Measurements from ENCODE around the gene PRKG1. TPM values are rescaled to one million over a fixed set of nuclear protein-coding genes. Genes with fewer than 3 reads are reported as not detected.

Gene PRKG1
- total and polyA plus RNA-seq, 2 of the 4 experiments (the other 2 are of a cell fraction), result 3.5 to 18.3 TPM

DNA sequence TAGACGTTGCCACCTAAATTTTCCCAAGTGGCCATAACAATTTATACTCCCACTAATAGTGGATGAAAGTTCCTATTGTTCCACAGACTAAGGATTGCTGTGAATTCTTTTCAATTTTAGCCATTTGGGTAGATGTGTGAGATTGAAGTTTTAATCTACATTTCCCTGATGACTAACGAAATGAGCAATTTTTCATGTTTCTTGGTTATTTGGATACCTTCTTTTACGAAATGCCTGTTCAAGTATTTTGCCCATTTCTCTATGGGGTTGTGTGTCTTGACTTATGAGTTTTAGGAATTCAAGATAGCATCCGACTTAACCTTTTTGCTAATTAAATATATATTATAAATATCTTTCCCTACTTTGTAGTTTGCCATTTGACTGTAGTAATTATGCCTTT, 16.4 kb upstream of the PRKG1 start:
- no peak overlapping the region for H3K18ac ChIP-seq (ENCODE audit: low read depth, low read length)
- no peak overlapping the region for H3K14ac ChIP-seq (replicated peaks; ENCODE audit: low read depth, low read length)
- H3K4ac ChIP-seq (ENCODE audit: low read depth, low read length), result no peak overlapping the region
- no peak overlapping the region for H3K4me3 ChIP-seq (ENCODE audit: insufficient read depth, low read depth, low read length)
- no peak overlapping the region for H3K27ac ChIP-seq (ENCODE audit: insufficient read depth, low read length)
- no peaks in the 10 kb centered on the region for H3K9me3 ChIP-seq (ENCODE audit: control insufficient read depth, insufficient read depth, low read length)
- H3K36me3 ChIP-seq (ENCODE audit: control insufficient read depth, insufficient read depth, low read length), result no peaks in the 10 kb centered on the region
- H3K79me1 ChIP-seq (ENCODE audit: low read depth in 1 of 2, low read length in 2 of 2), result peaks cover 2 to 3% of the 10 kb centered on the region in 2 experiments; a peak in 3 of 4 replicates
- TF ChIP-seq FOS (IDR thresholded peaks at IDR 0.05; ENCODE audit: low read depth, low read length) (no peak), NFE2L2 (IDR thresholded peaks at IDR 0.05; ENCODE audit: low read depth, low read length) (no peak), MAZ (IDR thresholded peaks at IDR 0.05; ENCODE audit: borderline replicate concordance, low read depth, low read length) (no peak), POLR2A (IDR thresholded peaks at IDR 0.05; ENCODE audit: low read depth, low read length) (no peak), BHLHE40 (IDR thresholded peaks at IDR 0.05; ENCODE audit: low read depth, low read length) (no peak), CEBPB (IDR thresholded peaks at IDR 0.05; ENCODE audit: low read depth, low read length) (no peak), RCOR1 (IDR thresholded peaks at IDR 0.05; ENCODE audit: insufficient replicate concordance, low read length) (no peak), RFX5 (IDR thresholded peaks at IDR 0.05; ENCODE audit: low read depth, low read length) (no peak), RAD21 (IDR thresholded peaks at IDR 0.05; ENCODE audit: low read length) (no peak)
- TF ChIP-seq, protein P1, sequence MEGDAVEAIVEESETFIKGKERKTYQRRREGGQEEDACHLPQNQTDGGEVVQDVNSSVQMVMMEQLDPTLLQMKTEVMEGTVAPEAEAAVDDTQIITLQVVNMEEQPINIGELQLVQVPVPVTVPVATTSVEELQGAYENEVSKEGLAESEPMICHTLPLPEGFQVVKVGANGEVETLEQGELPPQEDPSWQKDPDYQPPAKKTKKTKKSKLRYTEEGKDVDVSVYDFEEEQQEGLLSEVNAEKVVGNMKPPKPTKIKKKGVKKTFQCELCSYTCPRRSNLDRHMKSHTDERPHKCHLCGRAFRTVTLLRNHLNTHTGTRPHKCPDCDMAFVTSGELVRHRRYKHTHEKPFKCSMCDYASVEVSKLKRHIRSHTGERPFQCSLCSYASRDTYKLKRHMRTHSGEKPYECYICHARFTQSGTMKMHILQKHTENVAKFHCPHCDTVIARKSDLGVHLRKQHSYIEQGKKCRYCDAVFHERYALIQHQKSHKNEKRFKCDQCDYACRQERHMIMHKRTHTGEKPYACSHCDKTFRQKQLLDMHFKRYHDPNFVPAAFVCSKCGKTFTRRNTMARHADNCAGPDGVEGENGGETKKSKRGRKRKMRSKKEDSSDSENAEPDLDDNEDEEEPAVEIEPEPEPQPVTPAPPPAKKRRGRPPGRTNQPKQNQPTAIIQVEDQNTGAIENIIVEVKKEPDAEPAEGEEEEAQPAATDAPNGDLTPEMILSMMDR (conservative IDR thresholded peaks at IDR 0.05; ENCODE audit: low read depth, low read length), result no peak
- TF ChIP-seq, protein P2, sequence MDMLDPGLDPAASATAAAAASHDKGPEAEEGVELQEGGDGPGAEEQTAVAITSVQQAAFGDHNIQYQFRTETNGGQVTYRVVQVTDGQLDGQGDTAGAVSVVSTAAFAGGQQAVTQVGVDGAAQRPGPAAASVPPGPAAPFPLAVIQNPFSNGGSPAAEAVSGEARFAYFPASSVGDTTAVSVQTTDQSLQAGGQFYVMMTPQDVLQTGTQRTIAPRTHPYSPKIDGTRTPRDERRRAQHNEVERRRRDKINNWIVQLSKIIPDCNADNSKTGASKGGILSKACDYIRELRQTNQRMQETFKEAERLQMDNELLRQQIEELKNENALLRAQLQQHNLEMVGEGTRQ (IDR thresholded peaks at IDR 0.05; ENCODE audit: low read depth, low read length), result no peak
- WGBS, 2 experiments (ENCODE audit: extremely low coverage in 2 of 2, insufficient read length in 1 of 2), result no CpG with 5 or more reads among the region's 4 CpGs
- H3K56ac ChIP-seq (ENCODE audit: extremely low read depth, insufficient read depth, low read length), result no peak overlapping the region
- no peak overlapping the region for H2BK5ac ChIP-seq (ENCODE audit: low read depth, low read length, poor library complexity, severe bottlenecking)
- POLR2A ChIA-PET (ENCODE audit: unreplicated experiment), result no interaction called here
- H2AFZ ChIP-seq (replicated peaks; ENCODE audit: low read length, poor library complexity), result no peak overlapping the region
- H2BK15ac ChIP-seq (ENCODE audit: low read depth, low read length), result no peak overlapping the region
- CTCF ChIA-PET, result no interaction called here
- no peaks in the 10 kb centered on the region for H3K9me1 ChIP-seq (ENCODE audit: insufficient read depth, low read length)
- H4K91ac ChIP-seq (ENCODE audit: insufficient read depth, low read depth, low read length), result no peak overlapping the region
- intact Hi-C loops (cut with micrococcal nuclease), result no loop called here
- no TSS peak for BruUV-seq (replicated peaks)
- DNase-seq (no peak), ATAC-seq (ENCODE audit: low read depth) (no peak)
- dilution Hi-C loops (cut with HindIII; ENCODE audit: low sequenced_read_pairs, unreplicated experiment), result no loop called here
- in situ Hi-C loops (cut with MboI; ENCODE audit: low sequenced_read_pairs), result no loop called here
- H3K23ac ChIP-seq (ENCODE audit: low read depth, low read length), result no peak overlapping the region
- no peak overlapping the region for H3K4me2 ChIP-seq (ENCODE audit: low read depth, low read length)
- no peak overlapping the region for H2AK5ac ChIP-seq (ENCODE audit: low read depth, low read length)
- H2AK9ac ChIP-seq (replicated peaks; ENCODE audit: low read depth, low read length, poor library complexity), result no peak overlapping the region
- no peak overlapping the region for H3K9ac ChIP-seq (ENCODE audit: low read depth, low read length)
- no peak overlapping the region for H4K5ac ChIP-seq (ENCODE audit: low read depth, low read length)
- H4K8ac ChIP-seq (ENCODE audit: low read depth in 2 of 2, low read length in 2 of 2), result no peak overlapping the region
- no peaks in the 10 kb centered on the region for H3K4me1 ChIP-seq (ENCODE audit: control insufficient read depth, insufficient read depth, low read length)
- no peaks in the 10 kb centered on the region for H3K27me3 ChIP-seq (ENCODE audit: control insufficient read depth, insufficient read depth, low read length)
- H2BK120ac ChIP-seq (ENCODE audit: low read depth, low read length), result no peak overlapping the region
- no peaks in the 10 kb centered on the region for H4K20me1 ChIP-seq (ENCODE audit: insufficient read depth, low read length)
- no peak overlapping the region for H2BK20ac ChIP-seq (ENCODE audit: low read depth, low read length)
